ENCODE measurements around the gene EYS. TPM values are rescaled to one million over a fixed set of nuclear protein-coding genes. Genes with fewer than 3 reads are reported as not detected.

Gene EYS
- total RNA-seq, 2 experiments from 2014 or later = not detected

GRCh38 chr6:64104051-64104450 lies 1603.0 kb downstream of the EYS start:
- Mint-ChIP-seq H3K4me3 (no peak overlapping the region), H3K27me3 (no peaks in the 10 kb centered on the region), H3K36me3 (ENCODE audit: low read depth) (no peaks in the 10 kb centered on the region), H3K4me1 (no peaks in the 10 kb centered on the region), H3K27ac (no peak overlapping the region), H3K9me3 (ENCODE audit: low read depth) (no peaks in the 10 kb centered on the region)
- CTCF ChIA-PET = interaction anchor here (0.6 to 0.7 kb wide), 2 partner anchors 107 to 186 kb away, joined by 3 read pairs; no protein-coding TSS in a partner anchor
- ATAC-seq = no peak
- intact Hi-C loops (cut with DNase I, micrococcal nuclease) = no loop called here
- POLR2A ChIA-PET = no interaction called here
- DNase-seq = no peak

DNA sequence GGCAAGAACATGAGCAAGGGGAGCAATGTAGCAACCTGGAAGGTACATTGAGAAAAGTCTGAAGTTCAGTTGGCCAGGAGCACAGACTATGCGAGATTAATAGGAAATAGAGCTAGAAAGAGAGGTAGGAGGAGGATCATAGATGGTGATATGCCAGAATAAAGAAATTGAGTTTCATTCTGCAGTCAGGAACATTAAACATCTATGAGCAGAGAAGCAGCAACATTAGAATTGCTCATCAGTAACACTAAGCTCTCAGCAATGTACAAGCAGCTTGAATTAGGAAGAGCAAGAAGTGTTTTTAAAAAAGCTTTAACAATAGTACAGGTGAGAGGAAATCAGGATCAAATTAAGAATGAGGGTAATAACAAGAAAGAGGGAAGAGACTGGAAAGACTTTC lies 1603.5 kb downstream of the EYS start:
- intact Hi-C loops (cut with DNase I, micrococcal nuclease) = no loop called here

DNA sequence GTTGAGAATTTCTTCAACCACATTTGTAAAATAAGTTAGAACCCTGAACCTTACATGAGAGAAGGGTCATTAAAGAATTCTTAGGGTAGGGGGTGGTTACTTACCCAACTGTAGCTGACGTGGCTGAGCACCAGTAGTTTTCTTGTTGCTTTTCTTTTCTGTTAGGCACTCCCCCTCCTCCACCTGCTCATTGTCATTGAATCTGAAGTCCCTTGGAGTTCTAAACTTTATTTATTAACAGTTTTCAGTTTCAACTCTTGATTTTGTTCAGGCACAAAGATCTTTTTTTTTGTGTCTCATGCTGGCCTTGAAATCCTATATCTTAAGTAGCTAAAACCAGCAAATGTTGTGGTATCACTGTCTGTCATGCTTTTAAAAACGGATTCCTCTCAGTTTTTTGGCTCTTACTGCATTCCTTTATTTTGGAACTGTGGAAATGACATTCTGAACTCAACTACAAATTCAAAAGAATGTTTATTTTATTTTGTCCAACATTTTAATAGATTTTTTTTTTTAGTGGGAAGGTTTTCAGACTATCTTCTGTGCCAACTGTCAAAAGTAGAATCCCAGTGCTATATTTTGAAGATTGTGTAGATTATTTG lies 1606.2 kb downstream of the EYS start:
- intact Hi-C loops (cut with DNase I, micrococcal nuclease) = no loop called here
- ATAC-seq (no peak), DNase-seq (no peak)
- H3K4me3 Mint-ChIP-seq = no peak overlapping the region
- peaks cover 3% of the 10 kb centered on the region for H3K9me3 Mint-ChIP-seq (ENCODE audit: low read depth)
- CTCF ChIA-PET = interaction anchor here (0.9 kb wide), 1 partner anchor 15 kb away, joined by 3 read pairs; no protein-coding TSS in a partner anchor
- H3K27ac Mint-ChIP-seq = no peak overlapping the region
- POLR2A ChIA-PET = no interaction called here
- H3K27me3 Mint-ChIP-seq = no peaks in the 10 kb centered on the region
- no peaks in the 10 kb centered on the region for H3K36me3 Mint-ChIP-seq (ENCODE audit: low read depth)
- no peaks in the 10 kb centered on the region for H3K4me1 Mint-ChIP-seq

More for the DNA sequence above, 1603.5 kb downstream of the EYS start:
- no peaks in the 10 kb centered on the region for H3K4me1 Mint-ChIP-seq
- ChIA-PET POLR2A (no interaction called here), CTCF (no interaction called here)
- ATAC-seq (no peak), DNase-seq (no peak)
- H3K27me3 Mint-ChIP-seq = no peaks in the 10 kb centered on the region
- H3K9me3 Mint-ChIP-seq (ENCODE audit: low read depth) = no peaks in the 10 kb centered on the region
- H3K4me3 Mint-ChIP-seq = no peak overlapping the region
- no peak overlapping the region for H3K27ac Mint-ChIP-seq
- H3K36me3 Mint-ChIP-seq (ENCODE audit: low read depth) = no peaks in the 10 kb centered on the region

GRCh38 chr6:64090352-64090751 lies 1616.7 kb downstream of the EYS start:
- Mint-ChIP-seq H3K27ac (no peak overlapping the region), H3K9me3 (ENCODE audit: low read depth) (peaks cover 7% of the 10 kb centered on the region), H3K4me3 (no peak overlapping the region), H3K4me1 (no peaks in the 10 kb centered on the region), H3K36me3 (ENCODE audit: low read depth) (no peaks in the 10 kb centered on the region), H3K27me3 (no peaks in the 10 kb centered on the region)
- ATAC-seq (no peak), DNase-seq (no peak)
- intact Hi-C loops (cut with DNase I, micrococcal nuclease) = no loop called here
- ChIA-PET CTCF (no interaction called here), POLR2A (no interaction called here)

DNA sequence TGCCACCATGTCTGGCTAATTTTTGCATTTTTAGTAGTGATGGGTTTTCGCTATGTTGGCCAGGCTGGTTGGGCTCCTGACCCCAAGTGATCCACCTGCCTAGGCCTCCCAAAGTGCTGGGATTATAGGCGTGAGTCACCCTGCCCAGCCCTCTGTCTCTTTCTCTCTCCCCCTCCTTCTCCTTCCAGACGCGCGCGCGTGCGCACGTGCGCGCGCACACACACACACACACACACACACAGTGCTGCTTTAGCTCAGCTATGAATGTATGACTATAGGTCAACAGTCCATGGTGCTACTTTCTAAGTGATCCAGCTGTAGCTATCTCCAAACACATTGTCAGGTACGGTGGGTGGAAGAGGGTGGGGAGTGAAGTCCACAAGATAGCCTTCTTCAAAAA lies 1621.9 kb downstream of the EYS start:
- intact Hi-C loops (cut with DNase I, micrococcal nuclease) = no loop called here
- Mint-ChIP-seq H3K4me3 (no peak overlapping the region), H3K27me3 (no peaks in the 10 kb centered on the region), H3K36me3 (ENCODE audit: low read depth) (no peaks in the 10 kb centered on the region), H3K4me1 (no peaks in the 10 kb centered on the region), H3K9me3 (ENCODE audit: low read depth) (no peaks in the 10 kb centered on the region), H3K27ac (no peak overlapping the region)
- DNase-seq = no peak
- ChIA-PET CTCF (no interaction called here), POLR2A (no interaction called here)
- ATAC-seq = no peak

GRCh38 chr6:64084185-64084663 lies 1622.8 kb downstream of the EYS start:
- H3K4me3 Mint-ChIP-seq = no peak overlapping the region
- ATAC-seq (no peak), DNase-seq (no peak)
- H3K9me3 Mint-ChIP-seq (ENCODE audit: low read depth) = peaks cover 2% of the 10 kb centered on the region
- H3K27me3 Mint-ChIP-seq = no peaks in the 10 kb centered on the region
- no peaks in the 10 kb centered on the region for H3K36me3 Mint-ChIP-seq (ENCODE audit: low read depth)
- ChIA-PET POLR2A (no interaction called here), CTCF (no interaction called here)
- no peaks in the 10 kb centered on the region for H3K4me1 Mint-ChIP-seq
- H3K27ac Mint-ChIP-seq = no peak overlapping the region
- intact Hi-C loops (cut with DNase I, micrococcal nuclease) = no loop called here

DNA sequence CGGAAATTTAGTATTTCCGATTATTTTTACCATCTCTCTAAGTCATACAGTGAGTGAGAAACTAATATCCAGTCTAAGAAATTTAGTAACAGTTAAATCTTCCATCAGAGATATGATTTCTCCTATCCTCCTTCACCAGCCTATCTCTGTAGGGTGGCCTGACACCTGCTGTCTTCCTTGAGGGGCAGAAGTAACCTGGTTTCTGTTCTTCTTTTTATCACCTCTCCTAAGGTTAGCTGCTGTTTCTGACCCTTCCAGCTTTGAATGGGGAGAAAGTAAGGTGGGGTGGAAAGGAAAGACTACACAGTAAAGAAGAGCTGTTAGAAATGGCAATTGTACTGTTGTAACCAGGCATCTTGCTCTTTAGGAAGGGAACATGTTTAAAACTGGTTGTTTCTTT lies 1623.8 kb downstream of the EYS start:
- H3K9me3 Mint-ChIP-seq (ENCODE audit: low read depth) = peaks cover 2% of the 10 kb centered on the region
- CTCF ChIA-PET = no interaction called here
- no peak overlapping the region for H3K27ac Mint-ChIP-seq
- no peaks in the 10 kb centered on the region for H3K4me1 Mint-ChIP-seq
- no peaks in the 10 kb centered on the region for H3K27me3 Mint-ChIP-seq
- no peak overlapping the region for H3K4me3 Mint-ChIP-seq
- POLR2A ChIA-PET = no interaction called here
- DNase-seq (no peak), ATAC-seq (no peak)
- intact Hi-C loops (cut with DNase I, micrococcal nuclease) = no loop called here
- no peaks in the 10 kb centered on the region for H3K36me3 Mint-ChIP-seq (ENCODE audit: low read depth)

GRCh38 chr6:64081453-64081852 lies 1625.6 kb downstream of the EYS start:
- Mint-ChIP-seq H3K4me3 (no peak overlapping the region), H3K27ac (no peak overlapping the region), H3K36me3 (ENCODE audit: low read depth) (no peaks in the 10 kb centered on the region), H3K9me3 (ENCODE audit: low read depth) (peaks cover 2% of the 10 kb centered on the region), H3K27me3 (no peaks in the 10 kb centered on the region), H3K4me1 (no peaks in the 10 kb centered on the region)
- intact Hi-C loops (cut with DNase I, micrococcal nuclease) = no loop called here
- no peak for ATAC-seq
- no peak for DNase-seq
- ChIA-PET POLR2A (no interaction called here), CTCF (no interaction called here)

- H3K27me3 Mint-ChIP-seq = no peaks in the 10 kb centered on the region
- H3K9me3 Mint-ChIP-seq (ENCODE audit: low read depth) = peaks cover 2% of the 10 kb centered on the region
- intact Hi-C loops (cut with DNase I, micrococcal nuclease) = no loop called here
- DNase-seq = no peak
- ATAC-seq = no peak
- H3K36me3 Mint-ChIP-seq (ENCODE audit: low read depth) = no peaks in the 10 kb centered on the region
- no peak overlapping the region for H3K27ac Mint-ChIP-seq
- ChIA-PET CTCF (no interaction called here), POLR2A (no interaction called here)
- no peak overlapping the region for H3K4me3 Mint-ChIP-seq
- H3K4me1 Mint-ChIP-seq = no peaks in the 10 kb centered on the region
These were observed 1632.0 kb downstream of the EYS start for GRCh38 chr6:64074981-64075380.

DNA sequence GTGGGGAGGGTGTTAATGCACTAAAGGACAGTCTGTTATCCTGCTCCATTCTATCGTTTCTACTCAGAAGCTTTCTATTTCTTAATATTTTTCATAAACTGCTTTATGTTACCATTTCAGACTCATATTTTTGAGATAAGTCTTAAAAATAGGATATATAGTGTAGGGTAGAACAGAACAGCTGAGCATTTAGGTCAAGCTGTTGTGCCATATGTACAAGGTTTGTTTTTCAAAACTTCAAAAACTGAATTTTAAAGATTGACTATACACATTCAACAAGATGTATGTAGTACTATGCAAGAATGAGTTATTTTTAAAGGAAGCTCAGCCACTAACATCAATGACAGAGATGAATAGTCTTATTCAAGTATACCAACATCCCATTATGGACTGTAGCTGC lies 1634.3 kb downstream of the EYS start:
- ChIA-PET POLR2A (no interaction called here), CTCF (no interaction called here)
- Mint-ChIP-seq H3K9me3 (ENCODE audit: low read depth) (no peaks in the 10 kb centered on the region), H3K4me1 (no peaks in the 10 kb centered on the region), H3K27me3 (no peaks in the 10 kb centered on the region), H3K27ac (no peak overlapping the region), H3K4me3 (no peak overlapping the region), H3K36me3 (ENCODE audit: low read depth) (no peaks in the 10 kb centered on the region)
- DNase-seq (no peak), ATAC-seq (no peak)
- intact Hi-C loops (cut with DNase I, micrococcal nuclease) = no loop called here

GRCh38 chr6:64064919-64065318 lies 1642.1 kb downstream of the EYS start:
- peaks cover 7% of the 10 kb centered on the region for H3K9me3 Mint-ChIP-seq (ENCODE audit: low read depth)
- no peaks in the 10 kb centered on the region for H3K4me1 Mint-ChIP-seq
- H3K4me3 Mint-ChIP-seq = no peak overlapping the region
- no peaks in the 10 kb centered on the region for H3K27me3 Mint-ChIP-seq
- CTCF ChIA-PET = no interaction called here
- POLR2A ChIA-PET = no interaction called here
- ATAC-seq (no peak), DNase-seq (no peak)
- H3K36me3 Mint-ChIP-seq (ENCODE audit: low read depth) = no peaks in the 10 kb centered on the region
- intact Hi-C loops (cut with DNase I, micrococcal nuclease) = no loop called here
- H3K27ac Mint-ChIP-seq = no peak overlapping the region

DNA sequence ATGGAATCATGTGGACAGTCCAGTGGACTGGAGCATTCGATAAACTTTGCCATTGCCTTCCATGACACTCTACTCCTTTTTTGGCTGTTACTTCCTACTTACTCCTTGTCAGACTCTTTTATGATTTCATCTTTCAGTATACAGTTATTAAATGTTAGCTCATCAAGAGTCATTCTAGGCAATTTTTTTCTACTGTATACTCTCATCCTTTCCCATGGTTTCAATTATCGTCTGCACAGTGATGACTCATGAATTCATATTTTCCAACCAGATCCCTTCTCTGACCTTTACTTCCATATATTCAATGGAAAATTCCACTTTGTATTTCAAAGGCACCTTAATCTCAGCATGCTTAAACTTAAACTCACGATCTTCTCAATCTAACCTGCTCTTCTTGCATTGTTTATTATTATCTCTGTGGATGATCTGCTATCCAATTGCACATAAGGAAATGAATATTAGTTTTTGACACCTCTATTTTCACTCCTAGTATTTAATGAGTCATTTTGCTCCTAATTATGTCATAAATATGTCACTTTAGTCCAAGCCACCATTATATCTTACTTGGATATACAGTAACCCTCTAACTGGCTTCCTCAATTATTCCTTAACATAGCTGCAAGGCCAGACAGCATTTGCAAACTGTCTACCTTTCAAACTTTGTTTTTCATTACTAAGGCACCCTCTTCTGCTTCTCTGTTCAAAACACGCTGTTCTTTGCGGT lies 1643.9 kb downstream of the EYS start:
- ChIA-PET CTCF (no interaction called here), POLR2A (no interaction called here)
- DNase-seq (no peak), ATAC-seq (no peak)
- Mint-ChIP-seq H3K27me3 (no peaks in the 10 kb centered on the region), H3K27ac (no peak overlapping the region), H3K36me3 (ENCODE audit: low read depth) (no peaks in the 10 kb centered on the region), H3K4me3 (no peak overlapping the region), H3K9me3 (ENCODE audit: low read depth) (peaks cover 7% of the 10 kb centered on the region), H3K4me1 (no peaks in the 10 kb centered on the region)
- intact Hi-C loops (cut with DNase I, micrococcal nuclease) = no loop called here
